ENCODE data around the gene RIIAD1.

DNA sequence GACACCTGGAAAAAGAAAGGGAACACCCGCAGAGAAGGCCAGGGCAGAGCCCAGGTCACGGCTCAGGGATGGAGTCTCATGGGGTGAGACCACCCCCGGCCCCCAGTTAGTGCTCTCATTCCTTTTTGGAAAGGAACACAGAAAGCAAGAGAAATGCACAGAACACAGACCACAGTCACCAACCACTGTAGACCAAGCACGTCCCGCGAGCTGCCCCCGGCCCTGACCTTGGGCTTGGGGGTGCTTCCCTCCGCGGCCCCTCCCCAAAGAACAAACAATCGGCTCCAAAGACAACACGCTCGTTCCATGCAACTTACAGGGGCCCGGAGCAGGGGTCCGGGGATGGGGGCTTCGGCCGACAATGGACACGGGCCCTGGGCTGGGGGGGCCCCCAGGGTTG lies 17.5 kb upstream of the RIIAD1 start:
- TF ChIP-seq, protein P1, sequence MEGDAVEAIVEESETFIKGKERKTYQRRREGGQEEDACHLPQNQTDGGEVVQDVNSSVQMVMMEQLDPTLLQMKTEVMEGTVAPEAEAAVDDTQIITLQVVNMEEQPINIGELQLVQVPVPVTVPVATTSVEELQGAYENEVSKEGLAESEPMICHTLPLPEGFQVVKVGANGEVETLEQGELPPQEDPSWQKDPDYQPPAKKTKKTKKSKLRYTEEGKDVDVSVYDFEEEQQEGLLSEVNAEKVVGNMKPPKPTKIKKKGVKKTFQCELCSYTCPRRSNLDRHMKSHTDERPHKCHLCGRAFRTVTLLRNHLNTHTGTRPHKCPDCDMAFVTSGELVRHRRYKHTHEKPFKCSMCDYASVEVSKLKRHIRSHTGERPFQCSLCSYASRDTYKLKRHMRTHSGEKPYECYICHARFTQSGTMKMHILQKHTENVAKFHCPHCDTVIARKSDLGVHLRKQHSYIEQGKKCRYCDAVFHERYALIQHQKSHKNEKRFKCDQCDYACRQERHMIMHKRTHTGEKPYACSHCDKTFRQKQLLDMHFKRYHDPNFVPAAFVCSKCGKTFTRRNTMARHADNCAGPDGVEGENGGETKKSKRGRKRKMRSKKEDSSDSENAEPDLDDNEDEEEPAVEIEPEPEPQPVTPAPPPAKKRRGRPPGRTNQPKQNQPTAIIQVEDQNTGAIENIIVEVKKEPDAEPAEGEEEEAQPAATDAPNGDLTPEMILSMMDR (IDR thresholded peaks at IDR 0.05), result no peak
- no peak for TF ChIP-seq POLR2AphosphoS5 (IDR thresholded peaks at IDR 0.05)
- no peak for TF ChIP-seq POLR2A (IDR thresholded peaks at IDR 0.05)
